Measurements from ENCODE around the gene CLSTN2.

- TF ChIP-seq, protein P1, sequence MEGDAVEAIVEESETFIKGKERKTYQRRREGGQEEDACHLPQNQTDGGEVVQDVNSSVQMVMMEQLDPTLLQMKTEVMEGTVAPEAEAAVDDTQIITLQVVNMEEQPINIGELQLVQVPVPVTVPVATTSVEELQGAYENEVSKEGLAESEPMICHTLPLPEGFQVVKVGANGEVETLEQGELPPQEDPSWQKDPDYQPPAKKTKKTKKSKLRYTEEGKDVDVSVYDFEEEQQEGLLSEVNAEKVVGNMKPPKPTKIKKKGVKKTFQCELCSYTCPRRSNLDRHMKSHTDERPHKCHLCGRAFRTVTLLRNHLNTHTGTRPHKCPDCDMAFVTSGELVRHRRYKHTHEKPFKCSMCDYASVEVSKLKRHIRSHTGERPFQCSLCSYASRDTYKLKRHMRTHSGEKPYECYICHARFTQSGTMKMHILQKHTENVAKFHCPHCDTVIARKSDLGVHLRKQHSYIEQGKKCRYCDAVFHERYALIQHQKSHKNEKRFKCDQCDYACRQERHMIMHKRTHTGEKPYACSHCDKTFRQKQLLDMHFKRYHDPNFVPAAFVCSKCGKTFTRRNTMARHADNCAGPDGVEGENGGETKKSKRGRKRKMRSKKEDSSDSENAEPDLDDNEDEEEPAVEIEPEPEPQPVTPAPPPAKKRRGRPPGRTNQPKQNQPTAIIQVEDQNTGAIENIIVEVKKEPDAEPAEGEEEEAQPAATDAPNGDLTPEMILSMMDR (IDR thresholded peaks at IDR 0.05; ENCODE audit: low read depth, low read length, poor library complexity, severe bottlenecking): no peak
- TF ChIP-seq EZH2phosphoT487 (IDR thresholded peaks at IDR 0.05; ENCODE audit: borderline replicate concordance, low read length): no peak
Measured at GRCh38 chr3:140250010-140250855, 315.2 kb downstream of the CLSTN2 start.

All from DOHH2 (cell line).